Effector memory CD8-positive, alpha-beta T cell (primary cell): ENCODE results near the gene PRDM5.

Source experiments
- ATAC-seq: fragments of 150-1000 bp; cut with Tn5 transposase; replicated peaks from 2 replicates; pipeline ENCODE4 v1.10.0; 2021; ENCODE audit warnings: mild to moderate bottlenecking, moderate library complexity
- DNase-seq, 3 experiments: peaks; one replicate each; pipeline ENCODE4 v3.0.0; 2021
- H3K27ac Mint-ChIP-seq, 2 donors: one replicate each; pipeline ENCODE4 v1.8.0; 2022; ENCODE audit warnings: mild to moderate bottlenecking in 2 of 2, mixed read lengths in 2 of 2, moderate library complexity in 2 of 2
- H3K27me3 Mint-ChIP-seq, 2 donors: one replicate each; pipeline ENCODE4 v1.8.0; 2022; ENCODE audit warnings: mixed read lengths in 2 of 2
- H3K36me3 Mint-ChIP-seq: one replicate; pipeline ENCODE4 v1.8.0; 2022; ENCODE audit warnings: mild to moderate bottlenecking, moderate library complexity, mixed read lengths; ENCODE audit not compliant: insufficient read depth
- H3K4me1 Mint-ChIP-seq, 2 donors: one replicate each; pipeline ENCODE4 v1.8.0; 2022; ENCODE audit warnings: low read depth in 2 of 2, mixed read lengths in 2 of 2
- H3K4me3 Mint-ChIP-seq, 2 donors: one replicate each; pipeline ENCODE4 v1.8.0; 2022; ENCODE audit warnings: mild to moderate bottlenecking in 2 of 2, mixed read lengths in 2 of 2, moderate library complexity in 2 of 2
- H3K9me3 Mint-ChIP-seq, 2 donors: one replicate each; pipeline ENCODE4 v1.8.0; 2022; ENCODE audit warnings: mixed read lengths in 2 of 2

The PRDM5 gene

DNA sequence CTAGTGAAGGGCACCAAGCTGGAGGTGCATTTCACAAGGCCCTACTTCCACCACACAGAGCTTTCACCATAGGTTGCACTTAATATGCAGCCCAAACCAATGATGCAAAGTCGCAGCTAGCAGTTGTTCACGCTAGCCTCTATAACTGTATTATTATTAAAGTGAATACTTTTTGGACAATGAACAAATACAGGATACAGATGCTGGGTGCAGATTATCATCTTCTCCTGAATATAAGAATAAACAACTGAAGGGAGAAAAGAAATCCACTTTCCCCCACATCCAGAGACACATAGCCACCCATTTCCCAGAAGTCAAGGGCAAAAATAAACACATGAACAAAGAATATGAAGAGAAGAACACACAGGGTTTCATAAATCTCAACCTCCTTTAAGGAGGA is 107.2 kb downstream of the PRDM5 start:
- ATAC-seq: no peak
- Mint-ChIP-seq H3K9me3 (no peaks in the 10 kb centered on the region), H3K27ac (no peak overlapping the region), H3K4me1 (peaks cover 2 to 8% of the 10 kb centered on the region in 2 donors), H3K36me3 (no peaks in the 10 kb centered on the region), H3K27me3 (no peaks in the 10 kb centered on the region), H3K4me3 (no peak overlapping the region)
- DNase-seq: no peak

DNA sequence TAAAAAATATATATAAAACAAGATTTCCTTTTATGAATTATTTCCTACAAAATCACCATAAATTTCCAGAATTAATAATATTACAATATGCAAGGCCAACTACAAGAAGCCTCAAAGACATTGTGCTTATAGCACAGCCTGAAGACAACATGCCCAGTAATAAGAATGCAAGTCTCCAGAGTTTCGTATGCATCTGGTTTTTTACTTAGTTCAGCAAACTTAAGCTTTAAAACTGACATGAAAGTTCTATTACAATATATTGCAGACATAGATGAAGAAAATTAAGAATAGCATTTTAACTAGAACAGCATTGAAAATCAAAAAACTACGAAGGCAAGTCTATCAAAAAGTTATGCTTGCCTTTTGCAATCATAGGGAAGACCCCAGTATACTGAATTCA is 107.6 kb downstream of the PRDM5 start:
- ATAC-seq: no peak
- no peaks in the 10 kb centered on the region for H3K9me3 Mint-ChIP-seq

DNA sequence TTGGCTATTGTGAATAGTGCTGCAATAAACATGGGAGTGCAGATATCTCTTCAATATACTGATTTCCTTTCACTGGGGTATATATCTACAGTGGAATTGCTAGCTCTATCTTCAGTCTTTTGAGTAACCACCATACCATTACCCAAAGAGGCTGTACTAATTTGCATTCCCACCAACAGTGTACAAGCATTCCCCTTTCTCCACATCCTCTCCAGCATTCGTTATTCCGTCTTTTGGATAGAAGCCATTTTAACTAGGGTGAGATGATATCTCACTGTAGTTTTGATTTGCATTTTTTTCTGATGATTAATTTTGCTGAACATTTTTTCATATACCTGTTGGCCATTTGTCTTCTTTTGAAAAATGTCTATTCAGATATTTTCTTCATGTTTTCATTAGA is 110.3 kb downstream of the PRDM5 start:
- DNase-seq: no peak
- ATAC-seq: no peak
- Mint-ChIP-seq H3K4me3 (no peak overlapping the region), H3K36me3 (no peaks in the 10 kb centered on the region), H3K27ac (no peak overlapping the region), H3K9me3 (peaks cover 0 to 4% of the 10 kb centered on the region in 2 donors), H3K27me3 (no peaks in the 10 kb centered on the region), H3K4me1 (peaks cover 2 to 4% of the 10 kb centered on the region in 2 donors)

More for the DNA sequence above, 107.6 kb downstream of the PRDM5 start:
- H3K4me1 Mint-ChIP-seq: peaks cover 2 to 7% of the 10 kb centered on the region in 2 donors
- DNase-seq: no peak
- no peaks in the 10 kb centered on the region for H3K36me3 Mint-ChIP-seq
- H3K27ac Mint-ChIP-seq: no peak overlapping the region
- H3K27me3 Mint-ChIP-seq: no peaks in the 10 kb centered on the region
- no peak overlapping the region for H3K4me3 Mint-ChIP-seq

DNA sequence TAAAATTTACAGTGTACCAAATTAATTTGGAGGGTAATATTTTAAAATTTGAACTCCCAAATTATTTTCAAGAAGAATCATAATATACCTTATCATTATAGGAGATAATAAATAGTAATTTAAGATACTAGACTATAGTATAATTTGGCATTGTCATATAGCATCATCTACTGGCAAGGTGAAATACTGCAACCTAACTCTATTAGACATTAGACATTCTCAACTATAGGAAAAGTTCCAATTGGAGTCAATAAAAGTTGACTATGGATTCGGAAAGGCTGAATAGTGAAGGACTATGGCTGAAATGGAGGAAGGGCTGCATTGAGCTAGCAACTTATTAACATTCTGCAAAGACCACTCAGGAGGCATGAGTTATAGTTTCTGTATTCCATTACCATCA is 113.0 kb downstream of the PRDM5 start:
- no peak for DNase-seq
- ATAC-seq: no peak
- Mint-ChIP-seq H3K9me3 (peaks cover 0 to 4% of the 10 kb centered on the region in 2 donors), H3K36me3 (no peaks in the 10 kb centered on the region), H3K4me1 (no peaks in the 10 kb centered on the region), H3K27me3 (no peaks in the 10 kb centered on the region), H3K4me3 (no peak overlapping the region), H3K27ac (no peak overlapping the region)

DNA sequence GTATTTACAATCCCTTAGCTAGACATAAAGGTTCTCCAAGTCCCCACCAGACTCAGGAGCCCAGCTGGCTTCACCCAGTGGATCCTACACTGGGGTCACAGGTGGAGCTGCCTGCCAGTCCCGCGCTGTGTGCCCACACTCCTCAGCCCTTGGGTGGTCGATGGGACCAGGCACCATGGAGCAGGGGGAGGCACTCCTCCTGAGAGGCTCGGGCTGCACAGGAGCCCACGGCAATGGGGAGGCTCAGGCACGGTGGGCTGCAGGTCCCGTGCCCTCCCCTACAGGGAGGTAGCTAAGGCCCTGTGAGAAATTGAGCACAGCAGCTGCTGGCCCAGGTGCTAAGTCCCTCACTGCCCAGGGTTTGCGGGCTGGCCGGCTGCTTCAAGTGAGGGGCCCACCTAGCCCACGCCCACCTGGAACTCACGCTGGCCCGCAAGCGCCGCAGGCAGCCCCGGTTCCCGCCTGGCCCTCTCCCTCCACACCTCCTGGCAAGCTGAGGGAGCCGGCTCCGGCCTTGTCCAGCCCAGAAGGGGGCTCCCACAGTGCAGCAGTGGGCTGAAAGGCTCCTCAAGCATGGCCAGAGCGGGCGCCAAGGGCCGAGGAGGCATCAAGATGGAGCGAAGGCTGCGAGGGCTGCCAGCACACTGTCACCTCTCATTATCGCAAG is 113.9 kb downstream of the PRDM5 start:
- Mint-ChIP-seq H3K27ac (no peak overlapping the region), H3K27me3 (no peaks in the 10 kb centered on the region), H3K36me3 (no peaks in the 10 kb centered on the region), H3K9me3 (peaks cover 0 to 4% of the 10 kb centered on the region in 2 donors), H3K4me1 (no peaks in the 10 kb centered on the region), H3K4me3 (no peak overlapping the region)
- ATAC-seq (no peak), DNase-seq (no peak)

GRCh38 chr4:120801137-120801758 is 121.3 kb downstream of the PRDM5 start:
- Mint-ChIP-seq H3K36me3 (no peaks in the 10 kb centered on the region), H3K27me3 (peaks cover 0 to 6% of the 10 kb centered on the region in 2 donors), H3K4me3 (no peak overlapping the region), H3K27ac (no peak overlapping the region), H3K9me3 (no peaks in the 10 kb centered on the region), H3K4me1 (no peaks in the 10 kb centered on the region)
- ATAC-seq: no peak
- no peak for DNase-seq

GRCh38 chr4:120798570-120798969 is 124.0 kb downstream of the PRDM5 start:
- Mint-ChIP-seq H3K36me3 (no peaks in the 10 kb centered on the region), H3K9me3 (no peaks in the 10 kb centered on the region), H3K27me3 (peaks cover 0 to 6% of the 10 kb centered on the region in 2 donors), H3K4me3 (no peak overlapping the region), H3K27ac (no peak overlapping the region), H3K4me1 (no peaks in the 10 kb centered on the region)
- no peak for ATAC-seq
- no peak for DNase-seq

DNA sequence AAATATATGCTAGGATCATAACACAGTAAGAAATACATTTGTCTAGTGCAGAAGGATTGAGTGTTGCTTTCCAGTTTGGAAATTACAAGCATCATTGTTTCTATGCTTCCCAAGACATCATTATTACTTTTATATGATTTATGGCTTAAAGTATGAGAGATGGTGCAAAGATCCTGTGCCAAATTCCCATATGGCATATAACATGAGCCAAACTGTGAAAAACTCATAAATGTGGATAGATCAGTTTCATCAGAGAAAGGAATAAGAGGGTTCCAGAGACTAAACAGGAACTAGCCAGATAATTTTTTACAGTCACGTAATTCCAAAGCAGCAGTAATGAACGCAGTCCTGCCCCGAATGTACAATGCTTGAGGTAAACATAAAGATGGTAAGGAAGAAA is 126.3 kb downstream of the PRDM5 start:
- DNase-seq: no peak
- no peak for ATAC-seq
- Mint-ChIP-seq H3K9me3 (no peaks in the 10 kb centered on the region), H3K4me1 (no peaks in the 10 kb centered on the region), H3K27ac (no peak overlapping the region), H3K27me3 (no peaks in the 10 kb centered on the region), H3K36me3 (no peaks in the 10 kb centered on the region), H3K4me3 (no peak overlapping the region)

DNA sequence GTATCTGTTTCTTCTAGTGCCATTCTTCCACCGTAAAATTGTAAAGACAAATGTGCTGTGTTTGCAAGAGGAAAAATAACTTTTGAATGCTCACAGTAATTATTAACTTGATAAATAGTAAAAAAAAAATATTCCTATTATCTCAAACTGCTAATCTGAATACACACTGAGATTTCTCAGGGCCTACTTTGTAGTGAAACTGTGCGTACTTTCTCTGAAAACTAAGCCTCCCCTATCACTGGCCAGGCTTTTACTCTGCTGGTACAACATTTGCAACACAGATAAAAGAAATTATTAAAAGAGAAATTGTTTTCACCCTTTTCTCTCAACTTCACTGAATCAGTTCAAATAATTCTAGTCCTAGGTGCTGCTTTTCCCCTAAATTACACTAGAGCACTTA is 137.3 kb downstream of the PRDM5 start:
- no peak for ATAC-seq

DNA sequence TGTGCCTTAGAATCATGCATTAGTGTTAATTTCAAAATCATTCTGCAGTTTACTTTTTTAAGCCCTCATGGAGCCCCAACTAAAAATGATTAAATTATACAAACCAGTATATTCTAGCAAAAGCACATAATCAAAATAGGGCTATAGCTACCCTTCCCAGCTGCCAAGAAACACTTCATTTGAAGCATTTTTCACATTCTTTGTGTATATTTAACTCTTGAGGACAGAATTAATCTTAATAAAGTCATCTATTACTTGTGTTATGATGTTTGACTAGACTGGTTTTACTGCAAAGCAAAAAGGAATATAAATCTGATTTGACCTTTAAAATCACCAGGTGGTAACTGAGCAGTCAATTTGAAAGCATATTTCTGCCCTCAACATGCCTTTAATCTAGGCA is 145.1 kb downstream of the PRDM5 start:
- H3K27me3 Mint-ChIP-seq: no peaks in the 10 kb centered on the region
- H3K4me1 Mint-ChIP-seq: no peaks in the 10 kb centered on the region
- H3K9me3 Mint-ChIP-seq: no peaks in the 10 kb centered on the region
- DNase-seq (no peak), ATAC-seq (no peak)
- no peak overlapping the region for H3K4me3 Mint-ChIP-seq
- no peaks in the 10 kb centered on the region for H3K36me3 Mint-ChIP-seq
- H3K27ac Mint-ChIP-seq: no peak overlapping the region

More for the DNA sequence above, 137.3 kb downstream of the PRDM5 start:
- H3K36me3 Mint-ChIP-seq: no peaks in the 10 kb centered on the region
- no peak for DNase-seq
- no peaks in the 10 kb centered on the region for H3K27me3 Mint-ChIP-seq
- H3K9me3 Mint-ChIP-seq: no peaks in the 10 kb centered on the region
- H3K4me3 Mint-ChIP-seq: no peak overlapping the region
- H3K4me1 Mint-ChIP-seq: no peaks in the 10 kb centered on the region
- no peak overlapping the region for H3K27ac Mint-ChIP-seq

GRCh38 chr4:120775431-120775830 is 147.1 kb downstream of the PRDM5 start:
- Mint-ChIP-seq H3K9me3 (no peaks in the 10 kb centered on the region), H3K36me3 (no peaks in the 10 kb centered on the region), H3K27ac (no peak overlapping the region), H3K4me1 (no peaks in the 10 kb centered on the region), H3K4me3 (no peak overlapping the region), H3K27me3 (no peaks in the 10 kb centered on the region)
- DNase-seq (no peak), ATAC-seq (no peak)

GRCh38 chr4:120773641-120774040 is 148.9 kb downstream of the PRDM5 start:
- H3K9me3 Mint-ChIP-seq: no peaks in the 10 kb centered on the region
- H3K36me3 Mint-ChIP-seq: no peaks in the 10 kb centered on the region
- no peaks in the 10 kb centered on the region for H3K4me1 Mint-ChIP-seq
- no peak for DNase-seq
- no peaks in the 10 kb centered on the region for H3K27me3 Mint-ChIP-seq
- no peak for ATAC-seq
- no peak overlapping the region for H3K4me3 Mint-ChIP-seq
- no peak overlapping the region for H3K27ac Mint-ChIP-seq

- Mint-ChIP-seq H3K27me3 (no peaks in the 10 kb centered on the region), H3K36me3 (no peaks in the 10 kb centered on the region), H3K4me1 (no peaks in the 10 kb centered on the region), H3K9me3 (peaks cover 0 to 2% of the 10 kb centered on the region in 2 donors), H3K4me3 (no peak overlapping the region), H3K27ac (no peak overlapping the region)
- ATAC-seq (no peak), DNase-seq (no peak)
Measured at GRCh38 chr4:120771907-120772306, 150.6 kb downstream of the PRDM5 start.

DNA sequence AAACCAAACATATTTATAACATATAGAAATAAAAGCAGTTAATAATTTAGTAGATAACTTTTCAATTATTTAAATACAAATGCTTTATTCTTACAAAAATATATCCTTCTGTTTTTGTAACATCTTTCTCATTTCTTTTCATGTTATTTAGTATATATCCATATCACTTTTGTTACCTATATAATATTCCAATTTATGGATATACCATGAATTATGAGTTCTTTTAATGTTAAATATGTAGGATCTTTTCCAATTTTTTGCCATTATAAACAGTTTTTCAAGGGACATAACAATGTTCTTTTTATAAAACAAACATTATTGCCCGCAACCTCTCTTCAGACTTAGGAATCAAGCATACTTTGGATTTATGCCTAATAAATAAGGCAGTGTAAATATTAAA is 151.6 kb downstream of the PRDM5 start:
- Mint-ChIP-seq H3K27ac (no peak overlapping the region), H3K27me3 (no peaks in the 10 kb centered on the region), H3K36me3 (no peaks in the 10 kb centered on the region), H3K4me1 (no peaks in the 10 kb centered on the region), H3K9me3 (peaks cover 0 to 2% of the 10 kb centered on the region in 2 donors), H3K4me3 (no peak overlapping the region)
- DNase-seq (no peak), ATAC-seq (no peak)
